Measurements from ENCODE around the gene EYA2.

GRCh38 chr20:46894971-46895905, 595 bp downstream of the EYA2 start:
- TF ChIP-seq EZH2 (IDR thresholded peaks at IDR 0.05) (peak; percentile 94), CTCF (IDR thresholded peaks at IDR 0.05) (no peak), EZH2phosphoT487 (IDR thresholded peaks at IDR 0.05) (peak; percentile 88)
